CD14-positive monocyte (primary cell): ENCODE results near the gene SLC39A1. TPM values are rescaled to one million over a fixed set of nuclear protein-coding genes. Genes with fewer than 3 reads are reported as not detected.

Source experiments
- DNase-seq, 3 donors: peaks; one replicate each; pipeline ENCODE4 v3.0.0-alpha.2; 2011 to 2022
- H2AFZ ChIP-seq: 2 replicates; pipeline ENCODE4 v1.6.0; 2012; ENCODE audit warnings: mild to moderate bottlenecking, low read depth, low read length, inconsistent platforms; ENCODE audit not compliant: insufficient read depth, poor library complexity, severe bottlenecking
- H3K27ac ChIP-seq, 2 donors: 1 replicate in 1 of 2; 2 replicates in 1 of 2; pipeline ENCODE4 v1.5.1; 2012 to 2013; ENCODE audit warnings: low read length in 2 of 2, control low read depth in 1 of 2, inconsistent platforms in 1 of 2, low read depth in 1 of 2, mild to moderate bottlenecking in 1 of 2
- H3K27me3 ChIP-seq, 2 donors: one replicate each; pipeline versions ENCODE4 v1.6.0 to v1.6.1; 2011 to 2013; ENCODE audit warnings: low read length in 2 of 2; ENCODE audit not compliant: control insufficient read depth in 2 of 2, insufficient read depth in 2 of 2
- H3K36me3 ChIP-seq, 2 donors: replicated peaks in 1 of 2; 1 replicate in 1 of 2; 2 replicates in 1 of 2; pipeline versions ENCODE4 v1.5.1 to v1.6.1; 2012 to 2013; ENCODE audit warnings: low read length in 2 of 2, control low read depth in 1 of 2, inconsistent platforms in 1 of 2, mild to moderate bottlenecking in 1 of 2; ENCODE audit not compliant: insufficient read depth in 2 of 2, control insufficient read depth in 1 of 2
- H3K4me1 ChIP-seq, 2 donors: 1 replicate in 1 of 2; 2 replicates in 1 of 2; pipeline versions ENCODE4 v1.5.1 to v1.6.1; 2012 to 2013; ENCODE audit warnings: low read length in 2 of 2, control low read depth in 1 of 2, inconsistent platforms in 1 of 2, mild to moderate bottlenecking in 1 of 2, moderate library complexity in 1 of 2; ENCODE audit not compliant: insufficient read depth in 2 of 2, control insufficient read depth in 1 of 2
- H3K4me2 ChIP-seq: replicated peaks from 2 replicates; pipeline ENCODE3; 2012; ENCODE audit warnings: low read length, moderate library complexity, mild to moderate bottlenecking; ENCODE audit not compliant: poor library complexity, severe bottlenecking; ENCODE audit errors: extremely low read depth
- H3K4me3 ChIP-seq, 3 experiments: fragments of 200-600 bp in 1 of 3; sonication (generic) in 1 of 3; replicated peaks in 1 of 3; 1 replicate in 2 of 3; 2 replicates in 1 of 3; pipeline ENCODE4 v1.5.1; 2011 to 2013; ENCODE audit warnings: low read length in 3 of 3, mild to moderate bottlenecking in 3 of 3, control low read depth in 2 of 3, low read depth in 2 of 3, inconsistent platforms in 1 of 3, moderate library complexity in 1 of 3
- H3K79me2 ChIP-seq: 2 replicates; pipeline ENCODE4 v1.6.0; 2012; ENCODE audit warnings: mild to moderate bottlenecking, control low read depth, inconsistent platforms, low read length, moderate library complexity; ENCODE audit not compliant: insufficient read depth
- H3K9ac ChIP-seq: 2 replicates; pipeline ENCODE4 v1.6.0; 2017; ENCODE audit warnings: low read length, mild to moderate bottlenecking; ENCODE audit not compliant: insufficient read depth, poor library complexity, severe bottlenecking
- H3K9me3 ChIP-seq, 2 donors: replicated peaks in 1 of 2; 1 replicate in 1 of 2; 2 replicates in 1 of 2; pipeline versions ENCODE4 v1.5.1 to v1.6.1; 2012 to 2013; ENCODE audit warnings: low read length in 2 of 2, control low read depth in 1 of 2; ENCODE audit not compliant: control insufficient read depth in 1 of 2, insufficient read depth in 1 of 2
- H4K20me1 ChIP-seq: 2 replicates; pipeline ENCODE4 v1.6.0; 2012; ENCODE audit warnings: mild to moderate bottlenecking, low read length, control low read depth, moderate library complexity; ENCODE audit not compliant: insufficient read depth
- H3K27ac Mint-ChIP-seq, 7 donors: one replicate each; pipeline ENCODE4 v1.8.0; 2020; ENCODE audit warnings: mild to moderate bottlenecking in 7 of 7, mixed read lengths in 7 of 7, moderate library complexity in 6 of 7, inconsistent platforms in 2 of 7
- H3K27me3 Mint-ChIP-seq, 3 donors: one replicate each; pipeline ENCODE4 v1.8.0; 2021 to 2022; ENCODE audit warnings: low read depth in 3 of 3, mild to moderate bottlenecking in 3 of 3, mixed read lengths in 3 of 3, moderate library complexity in 3 of 3, inconsistent platforms in 1 of 3
- H3K36me3 Mint-ChIP-seq, 2 donors: one replicate each; pipeline ENCODE4 v1.8.0; 2020; ENCODE audit warnings: mixed read lengths in 2 of 2, inconsistent platforms in 1 of 2, mild to moderate bottlenecking in 1 of 2
- H3K4me1 Mint-ChIP-seq: one replicate; pipeline ENCODE4 v1.8.0; 2020; ENCODE audit warnings: mild to moderate bottlenecking, mixed read lengths
- H3K4me3 Mint-ChIP-seq, 2 donors: one replicate each; pipeline ENCODE4 v1.8.0; 2020; ENCODE audit warnings: mild to moderate bottlenecking in 2 of 2, mixed read lengths in 2 of 2, moderate library complexity in 1 of 2
- H3K9me3 Mint-ChIP-seq, 7 donors: one replicate each; pipeline ENCODE4 v1.8.0; 2020 to 2022; ENCODE audit warnings: mixed read lengths in 7 of 7, mild to moderate bottlenecking in 6 of 7, moderate library complexity in 6 of 7, inconsistent platforms in 2 of 7
- WGBS: methylation state at CpG from one replicate; pipeline ENCODE4 v1.1.5; 2013; ENCODE audit warnings: missing lambda C conversion rate; ENCODE audit not compliant: insufficient coverage; 5-methylcytosine and 5-hydroxymethylcytosine counted together
- intact Hi-C, 2 donors: fragments of 100-400 bp; cut with micrococcal nuclease; formaldehyde crosslinking; loops; one replicate each; pipeline versions ENCODE4 v1.15.0 to v1.15.1; 2023
- polyA plus RNA-seq, 3 donors: library from polyadenylated mRNA; depleted of rRNA in 1 of 3; unstranded in 2 of 3; stranded (reverse) in 1 of 3; fragments of 300-500 nt in 2 of 3; fragments of >200 nt in 1 of 3; fragmentation: Illumina TruSeq in 2 of 3; gene quantifications; 1 replicate in 2 of 3; 2 replicates in 1 of 3; pipeline ENCODE4 v1.2.3, GENCODE V29; 2012 to 2021
- TF ChIP-seq, protein P1 (sequence below): fragments of 200-600 bp; IDR thresholded peaks from one replicate; pipeline ENCODE4 v1.8.0; 2022; ENCODE audit warnings: antibody characterized with exemption, mild to moderate bottlenecking

SLC39A1 gene
- polyA plus RNA-seq, 3 donors: 37.6 to 83.1 (median 82.1) TPM

DNA sequence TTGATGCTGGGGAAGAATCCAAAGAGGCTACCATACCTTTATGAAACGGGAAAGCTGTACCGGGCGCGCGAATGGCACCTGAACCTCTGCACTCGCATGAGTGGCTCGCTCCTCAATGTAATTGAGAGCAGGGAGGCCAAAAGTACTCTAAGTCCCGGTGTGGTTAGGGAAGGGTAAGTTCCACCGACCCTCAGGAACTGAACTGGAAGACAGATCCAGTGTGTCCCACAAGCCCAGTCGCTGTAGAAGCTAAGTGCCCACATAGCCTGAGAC, 41.6 kb downstream of the SLC39A1 start:
- H3K27me3 ChIP-seq: no peaks in the 10 kb centered on the region
- peak overlapping the region; percentile 79 for H3K4me2 ChIP-seq
- Mint-ChIP-seq H3K4me3 (peak overlapping the region; percentile 92 to 95), H3K27ac (peak overlapping the region; percentile 72 to 91 (median 87)), H3K9me3 (no peaks in the 10 kb centered on the region), H3K27me3 (peaks cover 0 to 3% (median 0%) of the 10 kb centered on the region in 3 donors), H3K36me3 (peaks cover 14 to 26% of the 10 kb centered on the region in 2 donors), H3K4me1 (peaks cover 40% of the 10 kb centered on the region)
- H4K20me1 ChIP-seq: peaks cover 45% of the 10 kb centered on the region
- WGBS: 7% methylated on average over 7 of the region's 10 CpGs
- peak overlapping the region; percentile 72 for H2AFZ ChIP-seq
- H3K79me2 ChIP-seq: peaks cover 59% of the 10 kb centered on the region
- intact Hi-C loops: loop anchor here (2.0 to 5.0 kb wide), 4 partner anchors 23 to 114 kb away; partner anchors contain the start of genes CRTC2 (in 1 of the 2) and RAB13 (in 1 of the 2)
- H3K9me3 ChIP-seq: no peaks in the 10 kb centered on the region
- H3K4me3 ChIP-seq: peak overlapping the region; percentile 74 to 83 (median 80)
- peak overlapping the region; percentile 65 for H3K9ac ChIP-seq
- H3K27ac ChIP-seq: peak overlapping the region; percentile 22 to 74
- TF ChIP-seq, protein P1, sequence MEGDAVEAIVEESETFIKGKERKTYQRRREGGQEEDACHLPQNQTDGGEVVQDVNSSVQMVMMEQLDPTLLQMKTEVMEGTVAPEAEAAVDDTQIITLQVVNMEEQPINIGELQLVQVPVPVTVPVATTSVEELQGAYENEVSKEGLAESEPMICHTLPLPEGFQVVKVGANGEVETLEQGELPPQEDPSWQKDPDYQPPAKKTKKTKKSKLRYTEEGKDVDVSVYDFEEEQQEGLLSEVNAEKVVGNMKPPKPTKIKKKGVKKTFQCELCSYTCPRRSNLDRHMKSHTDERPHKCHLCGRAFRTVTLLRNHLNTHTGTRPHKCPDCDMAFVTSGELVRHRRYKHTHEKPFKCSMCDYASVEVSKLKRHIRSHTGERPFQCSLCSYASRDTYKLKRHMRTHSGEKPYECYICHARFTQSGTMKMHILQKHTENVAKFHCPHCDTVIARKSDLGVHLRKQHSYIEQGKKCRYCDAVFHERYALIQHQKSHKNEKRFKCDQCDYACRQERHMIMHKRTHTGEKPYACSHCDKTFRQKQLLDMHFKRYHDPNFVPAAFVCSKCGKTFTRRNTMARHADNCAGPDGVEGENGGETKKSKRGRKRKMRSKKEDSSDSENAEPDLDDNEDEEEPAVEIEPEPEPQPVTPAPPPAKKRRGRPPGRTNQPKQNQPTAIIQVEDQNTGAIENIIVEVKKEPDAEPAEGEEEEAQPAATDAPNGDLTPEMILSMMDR: no peak
- peaks cover 31 to 39% of the 10 kb centered on the region in 2 donors for H3K4me1 ChIP-seq
- H3K36me3 ChIP-seq: peaks cover 0 to 17% of the 10 kb centered on the region in 2 donors
- DNase-seq: no peak

GRCh38 chr1:153921080-153921802, 42.1 kb downstream of the SLC39A1 start:
- peak overlapping the region; percentile 92 to 95 for H3K4me3 Mint-ChIP-seq

More at GRCh38 chr1:153921080-153921802, 42.1 kb downstream of the SLC39A1 start:
- no peak for DNase-seq
- H4K20me1 ChIP-seq: peaks cover 50% of the 10 kb centered on the region
- H3K9ac ChIP-seq: peak overlapping the region; percentile 65
- intact Hi-C loops: loop anchor here (5.0 kb wide), 3 partner anchors 36 to 114 kb away; partner anchors contain the start of genes CRTC2 (in 1 of the 2) and RAB13 (in 1 of the 2)
- H2AFZ ChIP-seq: peak overlapping the region; percentile 72
- peaks cover 15 to 28% of the 10 kb centered on the region in 2 donors for H3K36me3 Mint-ChIP-seq
- peaks cover 31 to 39% of the 10 kb centered on the region in 2 donors for H3K4me1 ChIP-seq
- no peaks in the 10 kb centered on the region for H3K9me3 ChIP-seq
- H3K36me3 ChIP-seq: peaks cover 0 to 18% of the 10 kb centered on the region in 2 donors
- no peaks in the 10 kb centered on the region for H3K27me3 ChIP-seq
- 20% methylated on average over 1 of the region's 3 CpGs for WGBS
- no peaks in the 10 kb centered on the region for H3K9me3 Mint-ChIP-seq
- peak overlapping the region in 1 of 2 donors; percentile 74 for H3K27ac ChIP-seq
- H3K4me1 Mint-ChIP-seq: peaks cover 40% of the 10 kb centered on the region
- TF ChIP-seq, protein P1: no peak
- peaks cover 0 to 3% (median 0%) of the 10 kb centered on the region in 3 donors for H3K27me3 Mint-ChIP-seq
- peak overlapping the region in 6 of 7 donors; percentile 60 to 91 (median 80) for H3K27ac Mint-ChIP-seq
- H3K79me2 ChIP-seq: peaks cover 64% of the 10 kb centered on the region
- H3K4me3 ChIP-seq: peak overlapping the region; percentile 74 to 83 (median 80)
- peak overlapping the region; percentile 79 for H3K4me2 ChIP-seq
